GM19239 (cell line): Measurements from ENCODE around the gene TNRC6B.
A peak's percentile ranks its signal among the peaks of the same experiment; 100 is the strongest.
"Not testable (repeated sequence)": the region's sequence is repeated elsewhere in the genome, so short reads cannot be mapped to it uniquely, and the experiment has no call there.

Source experiments
- DNase-seq: peaks from one replicate; pipeline ENCODE4 v3.0.0; 2011; ENCODE audit warnings: low spot score; ENCODE audit not compliant: insufficient read length
- FAIRE-seq: peaks from 2 replicates; lab custom pipeline; 2011; peaks lifted over from hg19 to GRCh38; lab: Jason Lieb, UNC

TNRC6B gene

DNA sequence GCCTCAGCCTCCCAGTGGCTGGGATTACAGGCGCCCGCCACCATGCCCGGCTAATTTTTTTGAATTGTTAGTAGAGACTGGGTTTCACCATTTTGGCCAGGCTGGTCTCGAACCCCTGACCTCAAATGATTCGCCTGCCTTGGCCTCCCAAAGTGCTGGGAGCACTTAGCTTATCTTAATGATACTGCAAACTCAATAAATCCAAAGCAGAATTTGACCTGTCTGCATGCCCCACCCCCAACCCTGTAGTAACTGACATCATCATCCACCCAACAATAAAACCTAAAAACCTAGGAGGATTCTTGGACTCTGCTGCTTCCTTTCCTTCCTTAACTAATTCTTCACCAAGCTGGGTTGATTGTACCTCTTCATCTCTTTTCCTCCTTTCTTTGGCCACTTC lies 162.3 kb downstream of the TNRC6B start:
- DNase-seq (no peak), FAIRE-seq (no peak)

GRCh38 chr22:40341604-40342003 lies 163.9 kb downstream of the TNRC6B start:
- FAIRE-seq (no peak), DNase-seq (no peak)

DNA sequence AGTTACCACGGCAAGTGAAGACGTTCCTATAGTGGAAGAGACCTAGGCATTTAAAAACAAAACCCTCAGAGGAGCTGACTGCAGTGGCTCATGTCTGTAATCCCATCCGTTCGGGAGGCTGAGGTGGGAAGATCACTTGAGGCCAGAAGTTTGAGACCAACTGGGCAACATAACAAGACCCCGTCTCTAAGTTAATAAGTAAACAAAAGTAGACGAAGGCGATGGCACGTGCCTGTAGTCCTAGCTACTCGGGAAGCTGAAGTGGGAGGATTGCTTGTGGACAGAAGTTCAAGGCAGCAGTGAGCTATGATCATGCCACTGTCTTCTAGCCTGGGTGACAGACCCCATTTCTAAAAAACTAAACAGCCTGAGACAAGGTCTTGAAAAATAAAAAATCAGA lies 164.8 kb downstream of the TNRC6B start:
- FAIRE-seq, result no peak
- DNase-seq, result no peak

GRCh38 chr22:40345271-40345670 lies 167.5 kb downstream of the TNRC6B start:
- DNase-seq (no peak), FAIRE-seq (no peak)

DNA sequence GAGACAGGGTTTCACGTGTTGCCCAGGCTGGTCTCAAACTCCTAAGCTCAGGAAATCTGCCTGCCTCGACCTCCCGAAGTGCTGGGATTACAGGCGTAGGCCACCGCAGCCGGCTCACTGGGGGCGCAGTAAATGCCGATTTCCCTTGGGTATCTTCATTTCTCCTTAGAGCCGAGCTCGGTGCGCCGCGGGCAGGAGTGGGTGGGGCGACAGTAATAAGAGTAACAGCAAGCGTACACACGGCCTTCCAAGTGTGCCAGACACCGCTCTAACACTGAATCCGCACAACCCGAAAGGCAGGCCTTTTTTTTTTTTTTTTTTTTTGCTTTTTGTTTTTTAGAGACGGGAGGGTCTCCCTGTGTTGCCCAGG lies 168.1 kb downstream of the TNRC6B start:
- FAIRE-seq (no peak), DNase-seq (no peak)

DNA sequence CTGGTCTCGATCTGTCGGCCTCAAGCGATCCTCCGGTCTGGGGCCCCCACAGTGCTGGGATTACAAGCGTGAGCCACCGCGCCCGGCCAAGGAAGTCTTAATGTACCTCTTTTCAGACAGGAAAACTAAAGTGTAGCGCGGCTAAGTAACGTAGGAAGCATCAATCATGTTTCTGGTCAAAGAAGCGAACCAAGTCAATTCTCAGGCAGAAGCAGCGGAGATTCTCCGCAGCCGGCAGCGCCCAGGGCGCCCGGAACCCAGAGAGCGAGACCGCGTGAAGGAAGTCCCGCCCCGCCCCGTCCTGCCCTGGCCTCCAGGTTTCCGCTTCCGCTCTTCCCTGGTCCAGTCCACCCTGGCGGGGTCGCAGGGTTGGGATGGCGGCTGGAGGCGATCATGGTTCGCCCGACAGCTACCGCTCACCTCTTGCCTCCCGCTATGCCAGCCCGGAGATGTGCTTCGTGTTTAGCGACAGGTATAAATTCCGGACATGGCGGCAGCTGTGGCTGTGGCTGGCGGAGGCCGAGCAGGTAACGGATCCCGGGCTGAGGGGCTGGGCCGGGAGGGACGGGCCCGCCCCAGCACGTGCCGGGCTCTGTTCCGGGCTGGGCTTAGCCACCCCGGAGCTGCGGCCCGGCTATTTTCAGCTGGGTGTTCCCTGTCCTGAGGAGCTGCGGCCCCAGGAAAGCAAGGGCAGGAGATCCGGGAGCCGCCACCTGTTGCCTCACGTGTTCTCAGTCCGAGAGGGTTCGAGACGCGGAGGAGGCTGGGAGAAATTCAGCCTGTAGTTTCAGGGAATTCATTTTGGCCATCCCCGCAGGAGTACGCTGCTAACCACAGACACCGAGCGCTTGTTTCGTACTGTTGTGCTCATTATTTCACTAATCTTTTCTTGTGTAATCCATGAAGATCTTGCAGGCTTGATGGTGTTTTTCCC lies 168.7 kb downstream of the TNRC6B start, which contains the start of gene ADSL:
Gene ADSL, plus strand, starts transcription at position 316 of the 934 bp plus-strand sequence. Its CDS starts 59 bp downstream, at position 375.
- FAIRE-seq, result peak; percentile 82
- peak; percentile 73 for DNase-seq

GRCh38 chr22:40347300-40347699 lies 169.6 kb downstream of the TNRC6B start:
- DNase-seq (no peak), FAIRE-seq (no peak)

GRCh38 chr22:40348025-40348658 lies 170.4 kb downstream of the TNRC6B start:
- peak; percentile 58 for DNase-seq
- peak; percentile 78 for FAIRE-seq

- FAIRE-seq (no peak), DNase-seq (no peak)
These were observed 175.0 kb downstream of the TNRC6B start for GRCh38 chr22:40352763-40353162.

DNA sequence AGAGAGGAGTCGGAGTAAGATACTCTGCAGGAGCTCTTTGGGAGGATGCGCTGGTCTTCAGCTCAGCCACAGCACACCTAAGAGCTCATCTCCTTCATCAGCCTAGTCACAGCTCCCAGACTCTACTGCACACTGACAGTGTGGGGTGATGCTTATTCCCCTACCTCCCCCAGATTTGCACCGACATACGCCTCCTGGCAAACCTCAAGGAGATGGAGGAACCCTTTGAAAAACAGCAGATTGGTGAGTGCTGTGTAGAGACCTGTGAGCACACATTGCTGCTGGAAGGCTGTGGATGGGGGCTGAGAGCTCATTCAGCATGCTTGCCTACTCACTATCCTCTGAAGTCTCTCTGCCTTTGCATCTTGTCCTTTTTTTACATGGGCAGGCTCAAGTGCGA lies 183.4 kb downstream of the TNRC6B start:
- no peak for FAIRE-seq
- DNase-seq, result no peak

- DNase-seq (no peak), FAIRE-seq (no peak)
These were observed 185.3 kb downstream of the TNRC6B start for GRCh38 chr22:40363059-40363458.

- no peak for FAIRE-seq
- DNase-seq, result no peak
These were observed 186.7 kb downstream of the TNRC6B start for GRCh38 chr22:40364431-40364830.

DNA sequence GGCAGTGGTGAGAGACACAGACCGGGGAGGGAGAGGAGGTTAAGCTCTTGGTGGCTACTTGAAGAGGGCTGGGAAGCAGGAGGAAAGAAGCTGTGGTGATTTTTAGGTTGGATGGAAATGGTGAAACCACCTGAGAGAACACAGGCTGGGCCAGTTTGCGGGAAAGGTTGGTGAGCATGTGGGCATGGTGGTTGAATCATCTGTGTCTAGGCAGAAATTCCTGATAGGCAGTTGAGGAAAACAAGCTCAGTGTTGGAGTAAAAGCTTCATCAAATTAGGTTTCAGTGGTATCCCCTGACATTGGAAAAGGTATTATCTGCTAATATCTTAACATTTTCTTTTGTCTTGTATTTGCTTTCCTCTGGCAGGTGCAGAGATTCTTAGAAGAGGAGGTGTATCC lies 188.3 kb downstream of the TNRC6B start:
- no peak for FAIRE-seq
- no peak for DNase-seq

DNA sequence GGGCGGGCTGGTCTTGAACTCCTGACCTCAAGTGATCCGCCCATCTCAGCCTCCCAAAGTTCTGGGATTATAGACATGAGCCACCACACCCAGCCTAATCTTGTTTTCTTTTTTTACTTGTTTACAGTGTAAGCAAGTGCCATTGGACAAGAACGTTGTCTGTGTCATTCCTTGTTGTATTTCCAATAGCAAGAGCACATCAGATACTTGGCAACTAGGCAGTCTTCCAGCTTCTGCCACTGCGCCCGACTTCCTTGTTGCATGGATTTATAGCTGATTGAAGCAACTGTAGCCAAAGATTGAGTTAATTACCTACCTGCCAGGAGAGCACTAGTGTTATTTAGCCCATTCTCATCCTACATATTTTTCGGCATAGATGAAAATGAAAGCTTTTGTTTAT lies 189.6 kb downstream of the TNRC6B start:
- FAIRE-seq (no peak), DNase-seq (no peak)

- FAIRE-seq (no peak), DNase-seq (no peak)
These were observed 190.3 kb downstream of the TNRC6B start for GRCh38 chr22:40368016-40368415.

DNA sequence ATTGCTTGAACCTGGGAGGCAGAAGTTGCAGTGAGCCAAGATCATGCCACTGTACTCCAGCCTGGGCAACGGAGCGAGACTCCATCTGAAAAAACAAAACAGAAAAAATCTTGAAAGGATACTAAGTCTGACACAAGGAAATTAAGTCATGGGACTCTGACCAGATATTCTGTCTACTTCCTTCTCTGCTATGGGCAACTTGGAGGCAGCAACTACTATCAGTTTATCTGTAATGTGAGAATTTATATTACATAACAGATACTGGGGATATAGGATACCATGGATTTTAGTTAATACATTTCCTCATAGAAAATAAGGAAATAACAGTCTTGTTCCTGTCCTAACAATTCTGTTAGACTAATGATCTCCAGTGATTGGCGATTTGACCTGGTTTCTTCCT lies 191.1 kb downstream of the TNRC6B start:
- DNase-seq (no peak), FAIRE-seq (no peak)

- no peak for FAIRE-seq
These were observed 196.8 kb downstream of the TNRC6B start for GRCh38 chr22:40374567-40374966.

DNA sequence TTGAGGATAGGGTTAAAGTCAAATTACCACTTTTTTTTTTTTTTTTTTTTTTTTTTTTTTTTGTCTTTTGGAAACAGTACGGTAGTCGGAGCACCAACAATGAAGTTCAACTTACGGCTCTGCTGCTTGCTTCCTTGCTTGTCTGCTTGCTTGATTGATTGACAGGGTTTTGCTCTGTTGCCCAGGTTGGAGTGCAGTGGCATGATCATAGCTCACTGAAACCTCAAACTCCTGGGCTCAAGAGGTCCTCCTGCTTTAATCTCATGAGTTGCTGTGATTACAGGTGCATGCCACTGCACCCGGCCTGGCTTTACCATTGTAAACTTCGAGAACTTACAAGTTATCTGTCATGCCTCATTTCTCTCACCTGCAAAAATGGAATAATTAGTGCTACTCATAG lies 198.4 kb downstream of the TNRC6B start:
- DNase-seq, result no peak
- FAIRE-seq, result peak; percentile 56

More at GRCh38 chr22:40374567-40374966, 196.8 kb downstream of the TNRC6B start:
- no peak for DNase-seq

DNA sequence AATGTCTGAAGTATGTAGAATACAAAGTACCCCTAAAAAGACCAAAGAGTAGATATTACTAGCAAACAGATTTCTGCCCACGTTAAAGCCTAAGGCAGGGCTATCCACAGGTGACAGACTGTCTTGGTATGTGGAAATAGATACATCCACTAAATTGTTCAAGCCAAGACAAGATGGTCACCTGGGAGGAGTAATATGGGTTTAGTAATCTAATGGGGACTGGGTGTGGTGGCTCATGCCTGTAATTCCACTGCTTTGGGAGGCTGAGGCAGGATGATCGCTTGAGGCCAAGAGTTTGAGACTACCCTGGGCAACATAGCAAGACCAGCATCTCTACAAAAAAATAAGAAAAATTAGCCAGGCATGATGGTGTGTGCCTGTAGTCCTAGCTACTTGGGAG lies 200.2 kb downstream of the TNRC6B start:
- no peak for DNase-seq
- FAIRE-seq, result peak; percentile 64

GRCh38 chr22:40378448-40378847 lies 200.7 kb downstream of the TNRC6B start:
- DNase-seq, FAIRE-seq: not testable (repeated sequence)

- no peak for FAIRE-seq
- no peak for DNase-seq
These were observed 203.7 kb downstream of the TNRC6B start for GRCh38 chr22:40381461-40381860.
